HG03565 (cell line): ENCODE data around the gene RAB40AL.

Experiments used
- ATAC-seq: cut with Tn5 transposase; IDR thresholded peaks from one replicate; pipeline ENCODE4 v1.9.1; 2021; ENCODE audit warnings: mild to moderate bottlenecking, moderate library complexity; ENCODE audit not compliant: unreplicated experiment

RAB40AL gene

GRCh38 chrX:102979536-102979935 is 42.5 kb downstream of the RAB40AL start:
- ATAC-seq = no peak

GRCh38 chrX:102983205-102983604 is 46.1 kb downstream of the RAB40AL start:
- no peak for ATAC-seq

DNA sequence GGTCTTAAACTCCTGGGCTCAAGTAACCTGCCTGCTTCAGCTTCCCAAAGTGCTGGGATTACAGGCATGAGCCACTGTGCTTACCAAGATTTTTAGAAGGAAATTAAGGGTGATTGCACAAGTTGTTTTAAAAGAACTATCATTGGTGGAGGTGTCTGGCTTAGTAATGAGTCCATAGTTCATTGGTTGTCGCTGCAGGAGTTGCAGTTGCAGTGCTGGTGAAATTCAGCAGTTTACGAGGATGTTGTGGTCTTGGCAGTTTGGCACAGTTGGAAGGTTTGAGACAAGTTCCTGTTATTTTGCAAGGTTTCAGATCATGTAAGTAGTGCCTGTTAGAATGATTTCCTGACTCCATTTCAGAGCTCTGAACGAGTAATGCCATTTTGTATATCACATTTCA is 48.1 kb downstream of the RAB40AL start:
- no peak for ATAC-seq
